Suprapubic skin (tissue), 4 donors: ENCODE measurements around the gene PET100. TPM values are rescaled to one million over a fixed set of nuclear protein-coding genes. Genes with fewer than 3 reads are reported as not detected.
"Not testable (repeated sequence)": the region's sequence is repeated elsewhere in the genome, so short reads cannot be mapped to it uniquely, and the experiment has no call there.

Source experiments
- DNase-seq, 2 donors: peaks; one replicate each; pipeline ENCODE4 v3.0.0-alpha.2; 2019; ENCODE audit warnings: low spot score in 2 of 2
- H3K27ac ChIP-seq: fragments of 200-600 bp; sonication (generic); one replicate; pipeline ENCODE4 v1.5.1; 2019
- H3K27me3 ChIP-seq: fragments of 200-600 bp; sonication (generic); one replicate; pipeline ENCODE4 v1.5.1; 2019
- H3K36me3 ChIP-seq: fragments of 200-600 bp; sonication (generic); one replicate; pipeline ENCODE4 v1.5.1; 2019
- H3K4me1 ChIP-seq: fragments of 200-600 bp; sonication (generic); one replicate; pipeline ENCODE4 v1.5.1; 2019
- H3K4me3 ChIP-seq: fragments of 200-600 bp; sonication (generic); one replicate; pipeline ENCODE4 v1.5.1; 2019; ENCODE audit warnings: mild to moderate bottlenecking
- H3K9me3 ChIP-seq: fragments of 200-600 bp; sonication (generic); one replicate; pipeline ENCODE4 v1.5.1; 2019
- CTCF ChIP-seq, 2 donors: fragments of 200-600 bp in 1 of 2; fragments of 450-650 bp in 1 of 2; sonication (generic) in 1 of 2; IDR thresholded peaks; one replicate each; pipeline ENCODE4 v1.5.1; 2016 to 2019; ENCODE audit warnings: antibody characterized with exemption in 2 of 2, mild to moderate bottlenecking in 1 of 2, moderate library complexity in 1 of 2
- EP300 ChIP-seq: sonication (generic); formaldehyde crosslinking; IDR thresholded peaks from one replicate; pipeline ENCODE4 v1.6.1; 2017; ENCODE audit warnings: antibody characterized with exemption
- POLR2A ChIP-seq, 2 donors: fragments of 450-650 bp; IDR thresholded peaks; one replicate each; pipeline ENCODE4 v1.6.1; 2017; ENCODE audit warnings: antibody characterized with exemption in 2 of 2, mild to moderate bottlenecking in 2 of 2, moderate library complexity in 2 of 2
- POLR2AphosphoS5 ChIP-seq, 3 donors: sonication (generic); formaldehyde crosslinking; IDR thresholded peaks; one replicate each; pipeline ENCODE4 v1.6.1; 2017; ENCODE audit warnings: antibody characterized with exemption in 3 of 3
- WGBS: methylation state at CpG from one replicate; pipeline ENCODE4 v1.1.5; 2018; 5-methylcytosine and 5-hydroxymethylcytosine counted together
- total RNA-seq, 4 donors: library from RNA; depleted of rRNA; stranded (reverse); fragments of >200 nt; gene quantifications; one replicate each; pipeline ENCODE4 v1.1.0, GENCODE V29; 2016

The PET100 gene
- total RNA-seq, 4 donors from 2014 or later: 11.4 to 17.4 (median 12.6) TPM

DNA sequence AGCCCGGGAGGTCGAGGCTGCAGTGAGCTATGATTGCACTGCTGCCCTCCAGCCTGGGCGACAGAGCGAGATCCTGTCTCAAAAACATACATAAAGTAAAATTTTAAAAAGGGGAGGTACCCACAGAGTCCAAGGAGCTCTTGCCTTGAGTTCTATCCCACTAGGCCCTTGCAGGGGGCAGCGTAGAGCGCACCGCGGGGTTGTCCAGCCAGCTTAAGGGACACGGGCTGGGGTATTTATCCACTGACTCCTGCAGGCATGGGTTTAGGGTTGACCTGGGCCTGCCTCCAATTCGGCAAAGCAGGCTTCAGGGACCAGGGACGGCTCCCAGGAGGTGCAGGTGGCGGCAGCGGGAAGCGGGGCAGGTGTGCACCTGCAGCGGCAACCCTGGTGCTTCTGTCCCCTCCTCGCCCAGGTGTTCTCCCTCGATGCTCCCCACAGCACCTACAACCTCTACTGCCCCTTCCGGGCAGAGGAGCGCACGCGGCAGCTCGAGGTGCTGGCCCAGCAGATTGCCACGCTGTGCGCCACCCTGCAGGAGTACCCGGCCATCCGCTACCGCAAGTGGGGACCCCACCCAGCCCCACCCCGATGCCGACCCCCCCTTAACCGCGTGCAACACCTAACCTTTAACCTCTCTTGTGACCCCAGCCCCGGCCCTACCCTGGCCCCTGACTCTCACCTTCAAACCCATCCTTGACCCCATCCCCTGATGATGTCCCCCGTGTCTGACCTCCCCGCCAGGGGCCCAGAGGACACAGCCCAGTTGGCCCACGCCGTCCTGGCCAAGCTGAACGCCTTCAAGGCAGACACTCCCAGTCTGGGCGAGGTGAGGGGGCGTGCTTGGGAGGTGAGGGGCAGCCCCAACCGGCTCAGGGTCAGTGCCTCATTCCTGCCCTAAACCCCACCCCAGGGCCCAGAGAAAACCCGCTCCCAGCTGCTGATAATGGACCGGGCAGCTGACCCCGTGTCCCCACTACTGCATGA is 12.0 kb downstream of the PET100 start:
- peaks cover 13% of the 10 kb centered on the region for H3K4me1 ChIP-seq
- H3K4me3 ChIP-seq: no peak overlapping the region
- no peak for DNase-seq
- H3K36me3 ChIP-seq: peaks cover 10% of the 10 kb centered on the region
- H3K27me3 ChIP-seq: peaks cover 15% of the 10 kb centered on the region
- WGBS: 81% methylated on average over 35 of the region's 43 CpGs
- no peak overlapping the region for H3K27ac ChIP-seq
- TF ChIP-seq CTCF (IDR thresholded peaks at IDR 0.05): no peak
- no peak for TF ChIP-seq EP300
- no peak for TF ChIP-seq POLR2AphosphoS5 (IDR thresholded peaks at IDR 0.05)
- no peak for TF ChIP-seq POLR2A (IDR thresholded peaks at IDR 0.05)
- H3K9me3 ChIP-seq: no peaks in the 10 kb centered on the region

- H3K4me3 ChIP-seq: no peak overlapping the region
- no peak overlapping the region for H3K27ac ChIP-seq
- H3K27me3 ChIP-seq: peaks cover 9% of the 10 kb centered on the region
- peaks cover 19% of the 10 kb centered on the region for H3K36me3 ChIP-seq
- no peaks in the 10 kb centered on the region for H3K9me3 ChIP-seq
- TF ChIP-seq CTCF (IDR thresholded peaks at IDR 0.05): no peak
- peaks cover 6% of the 10 kb centered on the region for H3K4me1 ChIP-seq
- 82% methylated on average over 10 of the region's 27 CpGs for WGBS
- no peak for DNase-seq
These were observed 12.9 kb downstream of the PET100 start for GRCh38 chr19:7642295-7643030.

- DNase-seq: no peak
- Histone ChIP-seq H3K36me3 (peaks cover 22% of the 10 kb centered on the region), H3K27ac (no peak overlapping the region), H3K4me3 (no peak overlapping the region), H3K27me3 (peaks cover 3% of the 10 kb centered on the region), H3K4me1 (peaks cover under 1% of the 10 kb centered on the region), H3K9me3 (no peaks in the 10 kb centered on the region)
- TF ChIP-seq POLR2A (IDR thresholded peaks at IDR 0.05) (no peak), CTCF (IDR thresholded peaks at IDR 0.05) (no peak), EP300 (no peak), POLR2AphosphoS5 (IDR thresholded peaks at IDR 0.05) (no peak)
- 93% methylated on average over 8 of the region's 8 CpGs for WGBS
These were observed 13.4 kb downstream of the PET100 start for GRCh38 chr19:7643031-7643415.

- H3K9me3 ChIP-seq, H3K27ac ChIP-seq, H3K27me3 ChIP-seq, H3K4me3 ChIP-seq, H3K4me1 ChIP-seq, DNase-seq: not testable (repeated sequence)
- peaks cover 22% of the 10 kb centered on the region for H3K36me3 ChIP-seq
- WGBS: 88% methylated on average over 10 of the region's 10 CpGs
These were observed 14.3 kb downstream of the PET100 start for GRCh38 chr19:7643629-7644549.

DNA sequence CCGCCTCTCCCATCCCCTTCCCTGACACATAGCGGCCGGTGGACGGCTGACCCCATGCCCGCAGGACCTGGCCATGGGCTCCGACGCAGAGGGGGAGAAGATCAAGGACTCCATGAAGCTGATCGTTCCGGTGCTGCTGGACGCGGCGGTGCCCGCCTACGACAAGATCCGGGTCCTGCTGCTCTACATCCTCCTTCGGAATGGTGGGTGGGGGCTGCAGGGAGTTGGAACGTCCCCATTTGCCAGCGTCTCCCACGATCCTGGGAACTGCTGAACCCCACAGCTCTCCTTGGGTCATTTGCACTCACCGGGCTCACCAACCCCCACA is 14.9 kb downstream of the PET100 start:
- WGBS: 88% methylated on average over 6 of the region's 20 CpGs
- Histone ChIP-seq H3K27me3 (peaks cover 3% of the 10 kb centered on the region), H3K36me3 (peaks cover 22% of the 10 kb centered on the region), H3K4me3 (no peak overlapping the region), H3K27ac (no peak overlapping the region), H3K4me1 (no peaks in the 10 kb centered on the region), H3K9me3 (no peaks in the 10 kb centered on the region)
- no peak for TF ChIP-seq CTCF (IDR thresholded peaks at IDR 0.05)
- no peak for TF ChIP-seq POLR2AphosphoS5 (IDR thresholded peaks at IDR 0.05)
- TF ChIP-seq EP300: no peak
- TF ChIP-seq POLR2A (IDR thresholded peaks at IDR 0.05): no peak
- no peak for DNase-seq
